ENCODE measurements around the gene WNT5A.

GRCh38 chr3:55471084-55471483 lies 16.0 kb downstream of the WNT5A start:
- TF ChIP-seq, protein P1, sequence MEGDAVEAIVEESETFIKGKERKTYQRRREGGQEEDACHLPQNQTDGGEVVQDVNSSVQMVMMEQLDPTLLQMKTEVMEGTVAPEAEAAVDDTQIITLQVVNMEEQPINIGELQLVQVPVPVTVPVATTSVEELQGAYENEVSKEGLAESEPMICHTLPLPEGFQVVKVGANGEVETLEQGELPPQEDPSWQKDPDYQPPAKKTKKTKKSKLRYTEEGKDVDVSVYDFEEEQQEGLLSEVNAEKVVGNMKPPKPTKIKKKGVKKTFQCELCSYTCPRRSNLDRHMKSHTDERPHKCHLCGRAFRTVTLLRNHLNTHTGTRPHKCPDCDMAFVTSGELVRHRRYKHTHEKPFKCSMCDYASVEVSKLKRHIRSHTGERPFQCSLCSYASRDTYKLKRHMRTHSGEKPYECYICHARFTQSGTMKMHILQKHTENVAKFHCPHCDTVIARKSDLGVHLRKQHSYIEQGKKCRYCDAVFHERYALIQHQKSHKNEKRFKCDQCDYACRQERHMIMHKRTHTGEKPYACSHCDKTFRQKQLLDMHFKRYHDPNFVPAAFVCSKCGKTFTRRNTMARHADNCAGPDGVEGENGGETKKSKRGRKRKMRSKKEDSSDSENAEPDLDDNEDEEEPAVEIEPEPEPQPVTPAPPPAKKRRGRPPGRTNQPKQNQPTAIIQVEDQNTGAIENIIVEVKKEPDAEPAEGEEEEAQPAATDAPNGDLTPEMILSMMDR (IDR thresholded peaks at IDR 0.05) = no peak
- no peak for TF ChIP-seq POLR2A (IDR thresholded peaks at IDR 0.05)

All from right lobe of liver (tissue), 4 donors.